NCI-H2227 treated with DMSO at 0.1 percent for 48 hours (cell line): ENCODE data around the gene MAP3K14.
"Not testable (repeated sequence)": the region's sequence is repeated elsewhere in the genome, so short reads cannot be mapped to it uniquely, and the experiment has no call there.

Source experiments
- DNase-seq: peaks from one replicate; lab custom pipeline; 2025; lab: John Stamatoyannopoulos, UW

The MAP3K14 gene

DNA sequence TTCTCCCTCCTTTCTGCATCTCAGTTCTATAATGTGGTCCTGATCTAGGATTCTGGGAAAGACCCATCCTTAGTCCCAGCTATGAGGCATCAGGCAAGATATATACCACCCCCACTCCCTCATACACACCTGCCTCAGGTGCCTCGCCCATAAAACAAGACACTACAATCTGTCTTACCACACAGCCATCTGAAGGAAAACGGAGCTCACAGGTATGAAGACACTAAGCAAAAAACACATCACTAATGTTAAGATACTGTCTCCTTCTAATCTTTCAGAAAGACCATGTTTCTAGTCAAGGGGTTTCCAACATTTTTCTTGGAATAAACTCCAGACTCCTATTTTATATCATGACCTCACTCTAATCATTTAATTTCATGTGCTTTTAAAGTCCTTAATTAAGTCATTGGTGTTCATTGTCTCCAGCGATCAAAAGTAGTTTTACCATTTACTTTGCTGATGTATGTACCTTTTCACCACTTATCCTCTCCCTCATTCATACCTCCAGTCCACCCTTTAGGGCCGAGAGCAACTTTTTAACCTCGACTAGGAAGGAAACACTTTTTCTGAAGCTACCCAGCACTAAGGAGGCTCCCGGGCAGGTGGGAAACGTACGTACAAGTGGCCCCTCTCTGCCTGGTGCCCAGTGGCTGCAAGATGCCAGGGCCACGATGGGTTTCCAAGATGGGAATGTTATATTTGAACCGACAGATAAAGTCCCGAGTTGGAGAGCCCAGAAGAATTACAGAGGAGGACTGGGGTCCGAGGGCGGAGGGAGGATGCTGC is 979 bp downstream of the MAP3K14 start:
- DNase-seq = no peak

DNA sequence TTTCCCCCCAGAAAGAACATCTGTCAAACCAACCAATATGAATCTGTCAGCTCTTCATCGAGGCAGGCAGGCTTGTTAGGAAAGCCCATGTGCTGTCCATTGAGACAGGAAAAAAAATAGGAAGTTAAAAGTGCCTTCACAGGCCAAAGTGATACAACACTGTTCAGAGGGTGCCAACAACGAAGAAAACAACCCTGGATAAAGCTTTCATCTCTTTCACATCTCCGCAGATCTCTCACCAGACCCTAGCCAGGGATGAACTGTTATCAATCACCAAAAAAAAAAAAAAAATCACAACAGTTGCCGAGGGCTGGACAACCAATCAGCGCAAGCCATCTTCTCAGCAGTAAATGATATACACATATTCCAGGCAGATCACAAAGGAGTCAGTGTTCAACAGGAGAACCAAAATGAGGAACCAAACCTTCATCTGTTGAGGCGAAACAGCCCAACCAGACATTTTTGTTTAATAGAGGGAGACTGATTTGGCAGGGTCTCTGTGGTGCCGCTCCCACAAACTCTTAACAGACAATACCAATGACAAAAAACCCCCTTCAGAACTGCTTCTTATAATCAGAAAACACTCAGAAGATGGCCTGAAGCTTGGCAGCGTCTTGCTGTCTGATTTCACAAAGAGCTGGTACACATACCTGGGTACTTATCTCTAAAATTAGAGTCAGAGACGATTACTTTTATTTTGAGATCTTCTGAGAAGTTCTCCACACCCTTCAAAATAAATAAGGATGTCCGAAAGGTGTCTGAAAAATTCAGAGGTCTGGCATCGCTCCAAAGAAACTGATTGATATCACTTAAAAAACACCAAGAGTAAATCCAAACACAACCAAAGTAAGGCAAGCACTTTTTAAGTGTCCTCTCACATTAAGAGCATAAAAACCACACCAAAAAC is 1.8 kb downstream of the MAP3K14 start:
- no peak for DNase-seq

DNA sequence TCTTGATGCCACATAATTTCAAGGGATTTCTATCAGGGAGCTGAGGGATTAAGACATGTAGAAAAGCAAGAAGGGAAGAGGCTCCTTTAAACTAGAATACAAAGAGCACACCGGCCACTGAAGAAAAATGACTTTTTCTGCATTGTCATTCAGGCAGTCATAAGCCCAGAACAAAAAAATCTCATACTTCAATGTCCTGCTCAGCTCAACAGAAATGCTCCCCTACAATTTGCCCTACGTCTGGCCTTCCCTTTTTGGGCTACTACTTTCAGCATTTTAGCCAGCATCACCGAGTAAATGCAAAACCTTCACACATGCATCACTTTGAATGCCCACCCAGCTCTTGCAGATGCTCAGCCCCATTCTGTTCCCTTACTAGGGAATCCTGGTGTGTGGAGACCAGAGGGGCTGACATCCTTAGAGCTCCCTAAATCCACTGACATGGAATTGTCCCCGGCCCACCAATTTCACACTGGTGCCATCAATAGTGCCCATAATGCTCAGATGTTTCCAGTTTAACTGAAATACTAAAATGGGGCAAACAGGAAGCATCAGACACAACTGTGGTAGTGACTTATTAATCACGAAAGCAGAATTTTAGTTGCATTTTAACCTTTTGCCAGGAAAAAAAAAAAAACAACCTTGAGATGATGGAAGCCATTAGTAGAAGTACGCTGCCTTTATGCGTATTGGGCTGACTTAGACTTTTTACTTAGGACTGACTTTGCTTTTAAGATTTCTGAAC is 2.7 kb downstream of the MAP3K14 start:
- DNase-seq = no peak

DNA sequence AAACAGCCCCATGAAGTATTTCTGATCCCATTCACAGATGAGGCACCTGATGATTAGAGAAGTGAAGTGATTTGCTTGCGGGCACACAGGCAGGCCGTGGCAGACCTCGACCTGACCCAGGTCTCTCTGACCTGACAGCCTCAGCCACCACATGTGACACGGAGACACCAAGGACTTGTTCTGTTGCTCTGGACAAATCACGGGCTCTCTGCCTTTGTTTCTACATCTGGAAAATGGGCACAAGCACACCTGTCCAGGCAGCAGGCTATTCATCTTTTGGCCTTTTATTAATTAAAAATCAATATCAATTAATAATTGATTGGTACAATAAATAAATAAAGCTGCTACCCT is 3.4 kb downstream of the MAP3K14 start:
- no peak for DNase-seq

DNA sequence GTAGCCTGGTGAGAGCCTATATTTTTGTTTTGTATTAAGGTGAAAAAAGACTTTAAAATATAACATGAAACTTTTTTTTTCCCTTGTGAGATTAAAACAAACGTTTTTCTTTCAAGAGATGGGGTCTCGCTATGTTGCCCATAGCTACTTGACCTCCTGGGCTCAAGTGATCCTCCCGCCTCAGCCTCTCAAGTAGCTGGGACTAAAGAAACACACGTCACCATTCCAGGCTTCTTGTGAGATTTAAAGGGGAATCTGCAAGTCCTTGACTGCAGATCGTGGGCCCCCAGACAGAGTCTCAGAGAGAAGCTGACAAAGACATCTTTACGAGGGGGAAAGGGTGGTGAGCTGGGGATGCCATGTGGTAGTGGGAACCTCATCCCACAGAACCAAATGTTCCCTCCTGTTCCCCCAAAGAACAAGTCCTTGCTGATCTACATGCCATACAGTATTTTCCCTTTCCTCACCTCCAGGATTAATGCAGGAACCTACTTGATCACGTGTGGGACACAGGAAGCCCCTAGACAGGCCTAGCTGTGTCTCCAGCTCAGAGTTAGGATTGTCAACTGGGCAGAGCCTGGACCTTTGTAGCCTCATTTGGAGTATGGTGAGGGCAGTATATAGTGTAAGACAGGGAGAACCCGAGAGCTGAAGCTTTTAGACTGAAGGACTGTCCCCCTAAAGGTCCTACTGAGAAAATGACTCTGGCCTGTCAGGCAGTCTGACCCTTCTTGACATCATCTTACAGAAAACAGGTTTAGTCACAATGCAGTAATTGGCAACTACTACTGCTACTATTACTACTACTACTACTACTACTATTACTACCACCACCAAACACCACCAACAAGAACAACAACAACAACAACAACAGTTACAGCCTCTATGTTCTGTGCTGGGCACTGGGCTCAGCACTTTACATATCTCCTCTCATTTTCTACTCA is 4.1 kb downstream of the MAP3K14 start:
- no peak for DNase-seq

DNA sequence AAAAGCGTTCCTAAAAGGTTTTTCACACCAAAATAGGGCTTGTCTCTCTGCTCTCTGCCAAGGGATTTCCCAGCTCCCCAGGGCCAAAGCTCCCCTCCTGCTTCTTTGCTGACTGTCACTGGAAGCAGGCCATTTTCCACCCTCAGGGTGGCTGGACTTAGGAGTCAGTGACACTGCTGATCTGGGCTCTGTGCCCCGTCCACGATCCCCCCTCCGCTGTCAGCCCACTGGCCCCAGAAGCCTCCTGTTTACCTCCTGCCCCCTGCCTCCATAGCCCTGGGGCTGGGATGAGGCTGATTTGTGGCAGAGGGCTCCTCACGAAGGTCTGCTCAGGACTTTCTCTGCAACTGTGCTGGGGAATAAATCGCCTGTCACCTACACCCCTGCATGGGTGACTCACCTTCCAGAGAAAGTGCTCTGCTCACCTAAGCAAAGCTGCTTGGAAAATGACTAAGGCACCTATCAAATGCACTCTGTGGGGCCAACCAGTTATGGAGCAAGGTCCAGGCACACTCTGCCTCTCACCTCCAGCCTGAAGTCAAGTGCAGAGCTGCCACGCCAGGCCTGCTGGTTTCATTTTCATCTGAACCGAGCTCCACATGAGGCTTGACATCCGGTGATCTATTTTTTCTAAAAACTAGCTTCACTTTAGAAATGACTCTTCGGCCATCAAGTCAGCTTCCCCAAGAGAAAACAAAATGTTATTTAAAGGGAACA is 4.9 kb downstream of the MAP3K14 start:
- DNase-seq = no peak

DNA sequence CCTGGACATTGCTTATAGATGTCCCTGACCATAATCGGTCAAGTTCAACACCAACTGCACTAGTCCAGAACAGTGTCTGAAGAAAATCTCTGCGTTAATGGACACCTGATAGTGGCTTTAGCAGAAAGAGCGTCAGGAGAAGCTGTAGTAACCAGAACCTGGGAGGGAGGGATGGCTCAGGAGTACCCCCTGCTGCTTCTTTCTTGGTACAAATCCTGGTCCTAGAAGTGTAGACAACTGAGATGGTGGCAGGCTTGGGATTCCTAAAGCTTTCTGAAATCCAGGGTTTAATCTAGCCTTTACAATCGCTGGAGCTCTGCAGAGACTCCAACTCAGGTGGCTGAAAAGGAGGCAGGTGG is 5.4 kb downstream of the MAP3K14 start:
- DNase-seq = no peak

DNA sequence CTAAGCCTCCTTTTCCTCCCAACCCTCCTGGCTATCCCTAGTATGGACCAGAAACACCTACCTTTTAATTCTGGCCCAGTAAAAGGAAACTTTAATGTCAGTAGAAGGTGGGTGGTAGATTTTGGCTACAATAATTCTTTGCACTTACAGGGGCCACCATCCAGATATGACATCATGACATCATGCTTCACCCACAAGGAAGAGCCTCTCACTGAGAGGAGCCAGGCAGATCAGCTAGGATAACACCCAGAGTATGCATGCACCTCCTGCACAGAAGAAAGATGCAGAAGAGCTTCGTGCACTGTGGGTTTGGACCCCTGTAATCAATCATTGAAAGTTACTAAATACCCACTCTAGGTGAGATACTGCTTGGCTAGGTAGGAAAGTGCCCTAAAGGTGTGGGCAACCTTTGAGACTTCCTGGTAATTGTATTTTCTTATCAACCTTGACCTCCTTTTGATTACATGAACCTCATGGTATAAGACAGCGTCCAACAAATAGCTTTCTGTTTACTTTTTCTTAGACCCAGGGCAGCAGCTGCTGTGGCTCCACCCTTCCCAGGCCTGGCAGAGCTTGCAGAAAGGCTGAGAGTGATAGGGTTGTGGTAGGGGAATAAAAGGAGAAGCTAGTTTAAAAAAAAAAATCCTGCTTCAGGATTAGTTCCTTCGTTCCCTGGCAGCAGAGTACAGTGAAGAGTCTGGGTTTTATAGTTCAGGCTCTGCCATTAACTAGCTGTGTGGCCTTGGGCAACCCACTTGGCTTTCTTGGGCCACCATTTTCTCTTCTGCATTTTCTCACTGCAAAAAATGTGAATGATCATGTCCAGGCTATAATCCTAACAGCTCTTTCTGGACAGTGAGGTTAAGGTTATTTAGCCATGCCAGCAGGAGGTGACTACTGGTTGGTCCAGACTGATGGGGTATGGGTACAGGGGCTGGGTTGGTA is 6.2 kb downstream of the MAP3K14 start:
- DNase-seq = no peak

DNA sequence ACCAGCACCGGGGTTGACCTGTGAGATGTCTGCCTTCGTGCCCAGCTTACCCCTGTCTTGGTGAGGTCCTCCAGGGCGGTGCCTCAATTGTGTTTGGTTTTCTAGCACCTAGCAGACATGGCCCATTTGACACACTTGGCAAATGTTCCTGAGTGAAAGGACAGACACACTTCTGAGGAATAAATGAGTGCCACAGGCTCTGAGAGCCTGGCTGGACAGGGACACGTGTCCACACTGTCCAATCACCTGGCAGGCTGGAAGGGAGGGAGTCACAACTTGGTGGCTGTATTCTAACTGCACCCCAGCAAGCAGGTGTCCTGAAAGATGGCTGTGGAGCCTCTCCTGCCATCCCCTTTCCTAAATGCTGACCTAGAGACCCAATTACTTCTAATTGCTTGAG is 7.4 kb downstream of the MAP3K14 start:
- DNase-seq = no peak

DNA sequence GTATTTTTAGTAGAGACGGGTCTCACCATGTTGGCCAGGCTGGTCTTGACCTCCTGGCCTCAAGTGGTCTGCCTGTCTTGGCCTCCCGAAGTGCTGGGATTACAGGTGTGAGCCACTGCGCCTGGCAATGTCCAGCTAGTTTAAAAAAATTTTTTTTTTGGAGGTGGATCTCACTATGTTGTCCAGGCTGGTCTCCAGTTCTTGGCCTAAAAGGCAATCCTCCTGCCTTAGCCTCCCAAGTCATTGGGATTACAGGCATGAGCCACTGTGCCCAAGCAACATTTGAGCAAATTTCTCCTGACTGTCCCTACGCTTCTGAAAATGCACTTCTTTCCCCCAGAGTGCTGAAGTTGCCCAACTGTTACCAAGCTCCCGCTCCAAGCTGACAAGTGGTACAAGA is 8.0 kb downstream of the MAP3K14 start:
- DNase-seq = no peak

DNA sequence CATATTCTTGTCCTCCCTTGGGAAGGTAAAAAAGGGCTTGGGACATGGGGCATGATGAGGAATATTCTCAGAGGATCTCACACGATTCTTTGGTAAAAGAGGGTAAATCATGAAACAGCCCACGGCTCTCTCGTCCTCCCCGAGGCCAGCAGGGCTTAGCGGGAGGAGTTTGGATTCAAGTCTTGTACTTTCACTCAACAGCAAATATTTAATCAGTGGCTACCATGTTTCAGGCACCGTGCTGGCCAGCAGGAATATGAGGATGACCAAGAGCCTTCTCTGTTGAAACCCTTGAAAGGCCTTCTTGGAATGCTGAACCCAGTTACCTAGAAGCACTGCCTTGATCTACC is 8.8 kb downstream of the MAP3K14 start:
- no peak for DNase-seq

DNA sequence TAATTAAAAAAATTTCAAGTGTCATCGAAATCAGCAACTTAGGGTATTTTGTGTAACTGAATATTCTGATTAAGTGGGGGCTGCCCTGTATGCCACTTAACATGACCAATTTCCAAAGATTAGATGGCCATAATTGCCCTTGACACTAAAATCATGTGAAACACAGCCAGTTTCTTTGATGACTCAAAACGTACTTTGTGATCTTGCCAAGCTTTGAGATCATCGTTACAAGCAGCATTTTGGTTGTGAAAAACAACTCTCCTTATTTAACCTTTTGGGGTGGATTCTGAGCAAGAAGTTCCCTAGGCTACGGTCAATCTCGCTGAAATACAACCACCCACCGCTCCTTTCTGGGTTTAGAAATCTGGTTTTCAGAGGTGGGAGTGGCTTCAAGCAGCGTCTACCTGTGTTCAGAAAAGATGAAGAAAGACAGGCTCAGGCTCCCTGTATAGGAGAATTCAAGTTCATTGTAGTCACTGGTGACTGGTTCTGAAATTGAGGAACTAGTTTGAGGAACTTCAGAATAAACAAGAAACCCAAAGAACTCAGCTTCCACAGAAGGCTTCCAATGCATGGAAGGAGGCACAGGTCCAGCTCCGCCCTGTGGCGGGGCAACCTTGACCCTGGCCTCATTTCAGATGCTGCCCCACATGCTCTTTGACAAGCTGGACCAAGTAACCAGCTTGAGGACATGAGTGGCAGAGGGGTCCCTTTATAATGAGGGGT is 9.4 kb downstream of the MAP3K14 start:
- no peak for DNase-seq

DNA sequence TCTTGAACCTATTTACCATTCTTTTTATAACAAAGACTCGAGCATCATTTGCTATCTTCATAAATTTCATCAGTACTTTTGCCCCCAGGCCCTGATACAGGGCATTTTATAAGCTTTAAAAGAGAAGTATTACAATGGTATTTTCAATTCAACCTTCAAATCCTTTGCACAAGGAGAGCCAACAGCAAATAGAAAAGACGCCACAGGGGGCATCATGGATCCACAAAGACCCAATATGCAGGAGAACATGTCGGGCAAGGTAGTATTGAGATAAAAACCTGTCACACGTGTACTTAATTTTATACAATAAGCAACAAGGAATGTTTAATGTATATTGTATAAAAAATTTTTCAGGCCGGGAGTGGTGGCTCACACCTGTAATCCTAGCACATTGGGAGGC is 10.2 kb downstream of the MAP3K14 start:
- DNase-seq = no peak

DNA sequence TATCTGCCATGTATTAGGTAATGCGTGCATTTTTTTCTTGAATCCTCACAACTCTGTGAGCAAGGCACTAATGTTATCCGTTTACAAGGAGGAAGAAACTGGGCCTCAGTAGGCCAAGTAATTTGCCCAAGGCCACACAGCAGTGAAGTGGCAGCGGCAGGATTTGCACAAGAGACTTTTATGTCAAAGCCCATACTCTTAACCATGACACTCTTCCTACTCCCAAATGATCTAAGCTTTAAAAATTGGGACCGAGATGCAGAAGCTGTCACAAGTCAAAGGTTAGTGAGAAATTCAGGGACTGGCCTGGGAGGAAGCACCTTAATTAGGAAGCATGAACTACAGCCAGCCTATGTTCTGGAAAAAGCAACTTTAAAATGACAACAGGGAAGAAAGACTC is 10.7 kb downstream of the MAP3K14 start:
- DNase-seq = no peak

DNA sequence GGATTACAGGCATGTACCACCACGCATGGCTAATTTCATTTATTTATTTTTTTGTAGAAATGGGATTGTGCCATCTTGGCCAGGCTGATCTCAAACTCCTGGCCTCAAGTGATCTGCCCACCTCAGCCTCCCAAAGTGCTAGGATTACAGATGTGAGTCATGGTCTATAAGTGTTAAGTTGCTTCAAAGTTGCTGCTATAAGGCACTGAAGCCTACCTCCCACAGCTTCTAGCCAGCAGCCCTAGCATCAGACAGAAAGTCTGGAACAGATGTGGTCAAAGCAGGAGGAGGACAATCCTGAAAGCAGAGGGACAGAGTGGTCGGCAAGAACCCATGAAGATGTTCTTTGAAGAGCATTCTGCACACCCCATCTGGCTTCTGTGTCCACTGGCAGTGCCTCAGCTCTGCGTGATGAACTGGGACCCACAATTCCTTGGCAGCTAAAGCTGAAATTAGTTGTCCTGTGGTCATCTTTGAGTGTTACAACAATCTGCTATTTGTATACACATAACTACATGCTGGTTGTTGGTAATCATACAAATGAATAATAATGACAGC is 11.2 kb downstream of the MAP3K14 start:
- no peak for DNase-seq

DNA sequence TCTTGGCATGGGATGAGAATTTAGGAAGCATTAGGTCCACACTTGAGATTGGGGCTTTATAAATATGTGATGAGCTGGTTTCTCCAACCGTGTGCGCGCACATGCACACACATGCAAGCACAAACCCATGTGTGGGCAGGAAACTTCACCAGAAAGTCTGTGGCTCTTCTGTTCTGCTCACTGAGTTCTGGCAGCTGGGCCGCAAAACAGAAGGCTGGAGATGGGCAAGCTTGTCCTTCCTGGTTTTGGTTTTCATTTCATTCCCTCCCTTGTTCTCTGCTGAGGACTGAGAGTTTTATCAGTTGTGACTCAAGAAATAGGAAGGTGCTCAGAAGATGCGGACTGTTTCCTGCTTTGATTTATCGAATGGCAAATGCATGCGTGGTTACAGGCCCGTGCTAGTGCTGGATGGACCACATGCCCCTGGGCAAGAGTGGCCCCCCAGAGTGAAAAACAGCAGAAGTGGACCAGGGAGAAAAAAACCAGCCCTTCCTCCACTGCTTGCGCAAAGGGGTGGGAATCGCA is 14.1 kb downstream of the MAP3K14 start:
- no peak for DNase-seq

DNA sequence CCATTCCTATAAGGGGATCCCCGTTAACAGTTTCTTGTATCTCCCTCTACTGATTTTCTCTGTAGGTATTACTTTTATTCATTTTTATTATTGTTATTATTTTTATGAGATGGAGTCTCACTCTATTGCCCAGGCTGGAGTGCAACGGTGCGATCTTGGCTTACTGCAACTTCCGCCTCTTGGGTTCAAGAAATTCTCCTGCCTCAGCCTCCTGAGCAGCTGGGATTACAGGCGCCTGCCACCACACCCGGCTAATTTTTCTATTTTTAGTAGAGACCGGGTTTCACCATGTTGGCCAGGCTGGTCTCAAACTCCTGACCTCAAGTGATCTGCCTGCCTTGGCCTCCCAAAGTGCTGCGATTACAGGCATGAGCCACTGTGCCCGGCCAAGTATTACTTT is 14.6 kb downstream of the MAP3K14 start:
- not testable (repeated sequence) for DNase-seq

DNA sequence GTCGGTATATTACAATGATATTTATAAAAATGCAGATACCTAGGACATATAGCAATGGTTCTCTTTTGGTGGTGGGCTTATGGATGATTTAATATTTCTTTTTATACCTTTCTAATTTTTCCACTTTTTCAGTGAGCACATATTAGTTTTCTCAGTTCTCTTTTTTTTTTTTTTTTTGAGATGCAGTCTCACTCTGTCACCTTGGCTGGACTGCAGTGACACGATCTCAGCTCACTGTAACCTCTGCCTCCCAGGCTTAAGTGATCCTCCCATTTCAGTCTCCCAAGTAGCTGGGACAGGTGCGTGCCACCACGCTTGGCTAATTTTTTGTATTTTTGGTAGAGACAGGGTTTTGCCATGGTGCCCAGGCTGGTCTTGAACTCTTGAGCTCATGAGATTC is 15.1 kb downstream of the MAP3K14 start:
- no peak for DNase-seq
